OCI-LY1 (cell line): ENCODE results near the gene TAS2R43.

Experiments
- H2AFZ ChIP-seq: fragments of 200-600 bp; sonication (generic), shearing (Covaris generic); 2 replicates; pipeline ENCODE4 v1.6.0; 2014; ENCODE audit warnings: antibody characterized with exemption, mild to moderate bottlenecking, low read length
- H3F3A ChIP-seq: fragments of 200-600 bp; sonication (generic), shearing (Covaris generic); 2 replicates; pipeline ENCODE4 v1.6.0; 2014; ENCODE audit warnings: mild to moderate bottlenecking, antibody characterized with exemption, low read length, moderate library complexity; ENCODE audit not compliant: insufficient read depth
- H3K27ac ChIP-seq: fragments of 200-600 bp; sonication (generic); 2 replicates; pipeline ENCODE4 v1.5.1; 2014; ENCODE audit warnings: low read length, mixed run types, mild to moderate bottlenecking, low read depth; ENCODE audit not compliant: poor library complexity, severe bottlenecking
- H3K27me3 ChIP-seq: fragments of 200-600 bp; sonication (generic); 2 replicates; pipeline ENCODE4 v1.6.0; 2014; ENCODE audit warnings: antibody characterized with exemption, mild to moderate bottlenecking, low read length, moderate library complexity; ENCODE audit not compliant: insufficient read depth
- H3K36me3 ChIP-seq: fragments of 200-600 bp; sonication (generic); 2 replicates; pipeline ENCODE4 v1.6.1; 2014; ENCODE audit warnings: mild to moderate bottlenecking, antibody characterized with exemption, low read length, moderate library complexity, mixed read lengths; ENCODE audit not compliant: insufficient read depth
- H3K4me1 ChIP-seq: fragments of 200-600 bp; sonication (generic); 2 replicates; pipeline ENCODE4 v1.5.1; 2014; ENCODE audit warnings: mild to moderate bottlenecking, low read length, moderate library complexity; ENCODE audit not compliant: insufficient read depth, severe bottlenecking
- H3K4me2 ChIP-seq: fragments of 200-600 bp; sonication (generic), shearing (Covaris generic); 2 replicates; pipeline ENCODE4 v1.6.1; 2014; ENCODE audit warnings: low read length
- H3K4me3 ChIP-seq: fragments of 200-600 bp; sonication (generic); 2 replicates; pipeline ENCODE4 v1.5.1; 2014; ENCODE audit warnings: low read length, low read depth, mild to moderate bottlenecking, mixed read lengths; ENCODE audit not compliant: poor library complexity, severe bottlenecking
- H3K79me2 ChIP-seq: fragments of 200-600 bp; shearing (Covaris generic); 2 replicates; pipeline ENCODE4 v1.6.1; 2016; ENCODE audit warnings: mixed run types, low read length, mixed read lengths; ENCODE audit not compliant: insufficient read depth
- H3K9ac ChIP-seq: fragments of 200-600 bp; sonication (generic), shearing (Covaris generic); 2 replicates; pipeline ENCODE4 v1.6.1; 2014; ENCODE audit warnings: mild to moderate bottlenecking, low read length, mixed read lengths
- H3K9me2 ChIP-seq: fragments of 200-600 bp; sonication (generic), shearing (Covaris generic); 2 replicates; pipeline ENCODE4 v1.6.1; 2014; ENCODE audit warnings: low read depth, mild to moderate bottlenecking, low read length, mixed read lengths
- H3K9me3 ChIP-seq: fragments of 200-600 bp; shearing (Covaris generic); 2 replicates; pipeline ENCODE4 v1.6.1; 2014; ENCODE audit warnings: low read length, mixed read lengths
- H4K20me1 ChIP-seq: fragments of 200-600 bp; sonication (generic), shearing (Covaris generic); 2 replicates; pipeline ENCODE4 v1.6.0; 2016; ENCODE audit warnings: mild to moderate bottlenecking, low read length; ENCODE audit not compliant: insufficient read depth
- CTCF ChIP-seq: fragments of 200-600 bp; sonication (generic), shearing (Covaris generic); IDR thresholded peaks from 2 replicates; pipeline ENCODE4 v1.5.1; 2017; ENCODE audit warnings: mild to moderate bottlenecking, antibody characterized with exemption, low read length, moderate library complexity, mixed read lengths
- EZH2 ChIP-seq: fragments of 200-600 bp; sonication (generic), shearing (Covaris generic); IDR thresholded peaks from 2 replicates; pipeline ENCODE4 v1.8.0; 2017; ENCODE audit warnings: borderline replicate concordance, mixed run types, mild to moderate bottlenecking, antibody characterized with exemption, low read length, moderate library complexity, mixed read lengths

The TAS2R43 gene

GRCh38 chr12:11092128-11092527 lies at the start of gene TAS2R43:
TAS2R43 (minus strand) TSS chr12:11092313; CDS start chr12:11092229, 84 bp downstream.
- Histone ChIP-seq H3K9me3 (no peaks in the 10 kb centered on the region), H3F3A (no peaks in the 10 kb centered on the region), H3K79me2 (no peaks in the 10 kb centered on the region), H3K9ac (no peak within 1 kb of the TSS), H2AFZ (no peak within 1 kb of the TSS), H3K36me3 (no peaks in the 10 kb centered on the region), H3K27ac (no peak within 1 kb of the TSS), H3K27me3 (no peaks in the 10 kb centered on the region), H3K9me2 (no peaks in the 10 kb centered on the region), H3K4me2 (no peak within 1 kb of the TSS), H3K4me3 (no peak within 1 kb of the TSS), H4K20me1 (no peaks in the 10 kb centered on the region), H3K4me1 (no peaks in the 10 kb centered on the region)
- TF ChIP-seq EZH2 (no peak), CTCF (no peak)

GRCh38 chr12:11136075-11136474 lies 44.0 kb upstream of the TAS2R43 start:
- no peaks in the 10 kb centered on the region for H3F3A ChIP-seq
- peaks cover 14% of the 10 kb centered on the region for H3K79me2 ChIP-seq
- no peak overlapping the region for H3K4me2 ChIP-seq
- H3K27me3 ChIP-seq = no peaks in the 10 kb centered on the region
- no peaks in the 10 kb centered on the region; the same call in 1 of the 2 replicates for H3K9me3 ChIP-seq
- no peak overlapping the region for H3K9ac ChIP-seq
- H3K27ac ChIP-seq = no peak overlapping the region
- peaks cover 5% of the 10 kb centered on the region; the same call in 1 of the 2 replicates for H3K36me3 ChIP-seq
- H3K4me3 ChIP-seq = no peak overlapping the region
- H4K20me1 ChIP-seq = no peaks in the 10 kb centered on the region
- H3K4me1 ChIP-seq = no peaks in the 10 kb centered on the region
- TF ChIP-seq CTCF (no peak), EZH2 (no peak)
- H2AFZ ChIP-seq = no peak overlapping the region
- no peaks in the 10 kb centered on the region for H3K9me2 ChIP-seq

GRCh38 chr12:11134305-11134704 lies 42.2 kb upstream of the TAS2R43 start, which contains the start of gene TAS2R30:
TAS2R30 (minus strand) TSS chr12:11134644; CDS start chr12:11134244, 400 bp downstream.
- H4K20me1 ChIP-seq = no peaks in the 10 kb centered on the region
- no peak within 1 kb of the TSS for H3K4me3 ChIP-seq
- no peak within 1 kb of the TSS for H2AFZ ChIP-seq
- no peak within 1 kb of the TSS for H3K4me2 ChIP-seq
- H3K79me2 ChIP-seq = peaks cover 6% of the 10 kb centered on the region
- peaks cover 8% of the 10 kb centered on the region for H3K36me3 ChIP-seq
- no peaks in the 10 kb centered on the region for H3K27me3 ChIP-seq
- H3K27ac ChIP-seq = no peak within 1 kb of the TSS
- TF ChIP-seq CTCF = no peak
- TF ChIP-seq EZH2 = no peak
- H3K9me2 ChIP-seq = no peaks in the 10 kb centered on the region
- no peaks in the 10 kb centered on the region for H3K9me3 ChIP-seq
- no peaks in the 10 kb centered on the region for H3K4me1 ChIP-seq
- H3K9ac ChIP-seq = no peak within 1 kb of the TSS
- H3F3A ChIP-seq = no peaks in the 10 kb centered on the region
